HEK293T (cell line): ENCODE results near the gene CFAP100.

Source experiments
- PKNOX1 ChIP-seq: fragments of 450-650 bp; IDR thresholded peaks from 2 replicates; pipeline ENCODE4 v1.6.1; 2016
- SP1 ChIP-seq: fragments of 450-650 bp; IDR thresholded peaks from 2 replicates; pipeline ENCODE4 v1.6.1; 2017
- TARDBP ChIP-seq: fragments of 450-650 bp; IDR thresholded peaks from 2 replicates; pipeline ENCODE4 v1.6.1; 2016

- no peak for TF ChIP-seq PKNOX1
- TF ChIP-seq SP1: no peak
- no peak for TF ChIP-seq TARDBP
These were observed 2.5 kb upstream of the CFAP100 start for GRCh38 chr3:126392246-126392645.
